K562 (cell line): ENCODE data around the gene SLC39A7. TPM values are rescaled to one million over a fixed set of nuclear protein-coding genes. Genes with fewer than 3 reads are reported as not detected.

Source experiments
- EP300 ChIP-seq: IDR thresholded peaks from 2 replicates; pipeline ENCODE4 v1.6.1; 2012; ENCODE audit warnings: low read length, improper control_type of control experiment
- HDAC1 ChIP-seq, 2 experiments: fragments of 450-650 bp; IDR thresholded peaks; 2 replicates each; pipeline ENCODE4 v1.6.1; 2016 to 2017; ENCODE audit warnings: inconsistent platforms in 1 of 2, mild to moderate bottlenecking in 1 of 2, moderate library complexity in 1 of 2
- NCOA1 ChIP-seq: fragments of 450-650 bp; IDR thresholded peaks from 2 replicates; pipeline ENCODE4 v1.6.1; 2016; ENCODE audit warnings: low read depth
- POLR2A ChIP-seq: fragments of 450-650 bp; conservative IDR thresholded peaks from 2 replicates; pipeline ENCODE4 v1.6.1; 2016
- POLR2B ChIP-seq: fragments of 450-650 bp; IDR thresholded peaks from 2 replicates; pipeline ENCODE4 v1.6.1; 2018; ENCODE audit warnings: low read depth; ENCODE audit not compliant: partially characterized antibody
- PTBP1 ChIP-seq: fragments of 200-400 bp; formaldehyde crosslinking; IDR thresholded peaks from 2 replicates; pipeline ENCODE4 v1.6.1; 2017; ENCODE audit warnings: low read depth, low read length
- RAD51 ChIP-seq: fragments of 450-650 bp; IDR thresholded peaks from 2 replicates; pipeline ENCODE4 v1.7.1; 2016; ENCODE audit warnings: low read depth, mild to moderate bottlenecking, borderline replicate concordance
- RBFOX2 ChIP-seq: fragments of 200-400 bp; formaldehyde crosslinking; IDR thresholded peaks from 2 replicates; pipeline ENCODE4 v1.6.1; 2017; ENCODE audit warnings: low read depth, mild to moderate bottlenecking, low read length, moderate library complexity
- RUNX1 ChIP-seq: sonication (generic); IDR thresholded peaks from 2 replicates; pipeline ENCODE4 v1.6.1; 2016; ENCODE audit warnings: antibody characterized with exemption, low read depth
- U2AF1 ChIP-seq: fragments of 200-400 bp; formaldehyde crosslinking; optimal IDR thresholded peaks from 2 replicates; pipeline ENCODE3; 2017; ENCODE audit warnings: mild to moderate bottlenecking, low read depth, low read length, moderate library complexity
- polyA plus RNA-seq, 8 experiments: library from polyadenylated mRNA; depleted of rRNA in 4 of 8; stranded (reverse) in 5 of 8; unstranded in 3 of 8; fragments of >200 nt; fragmentation: Nextera tagmentation in 2 of 8; fragmentation: Illumina TruSeq in 1 of 8; extraction: Ambion mirVana in 2 of 8; extraction: Trizol in 1 of 8; gene quantifications; 2 replicates each; pipeline versions ENCODE4 v1.2.1 to v1.2.3, GENCODE V29; 2011 to 2014; ENCODE audit warnings: inconsistent platforms in 1 of 8, missing spikeins in 1 of 8
- total RNA-seq, 7 experiments: library from RNA; depleted of rRNA in 6 of 7; stranded (reverse); fragments of >200 nt in 6 of 7; fragmentation: Illumina TruSeq in 2 of 7; extraction: Trizol in 2 of 7; gene quantifications; 2 replicates each; pipeline versions ENCODE4 v1.2.1 to v1.2.3, GENCODE V29; 2011 to 2021; ENCODE audit warnings: low replicate concordance in 1 of 7
- TF ChIP-seq, protein P1 (sequence below), 3 experiments: IDR thresholded peaks in 2 of 3; conservative IDR thresholded peaks in 1 of 3; 2 replicates each; pipeline ENCODE4 v1.5.1; 2011 to 2012; ENCODE audit warnings: low read length in 3 of 3, mild to moderate bottlenecking in 3 of 3, control low read depth in 2 of 3, improper control_type of control experiment in 1 of 3, inconsistent platforms in 1 of 3, low read depth in 1 of 3, mixed read lengths in 1 of 3, moderate library complexity in 1 of 3; ENCODE audit not compliant: insufficient read depth in 2 of 3
- TF ChIP-seq, protein P2 (sequence below): fragments of 250-450 bp; sonication (Bioruptor Pico); IDR thresholded peaks from 2 replicates; pipeline ENCODE4 v1.5.0; 2022; ENCODE audit warnings: mild to moderate bottlenecking

SLC39A7 gene
- total and polyA plus RNA-seq, 9 of the 15 experiments (the other 6 are each of a cell fraction or from before 2014, with no cell fraction given): 21.7 to 169 (median 121) TPM

GRCh38 chr6:33211666-33212422 is 11.2 kb downstream of the SLC39A7 start (continued):
- TF ChIP-seq, protein P1, sequence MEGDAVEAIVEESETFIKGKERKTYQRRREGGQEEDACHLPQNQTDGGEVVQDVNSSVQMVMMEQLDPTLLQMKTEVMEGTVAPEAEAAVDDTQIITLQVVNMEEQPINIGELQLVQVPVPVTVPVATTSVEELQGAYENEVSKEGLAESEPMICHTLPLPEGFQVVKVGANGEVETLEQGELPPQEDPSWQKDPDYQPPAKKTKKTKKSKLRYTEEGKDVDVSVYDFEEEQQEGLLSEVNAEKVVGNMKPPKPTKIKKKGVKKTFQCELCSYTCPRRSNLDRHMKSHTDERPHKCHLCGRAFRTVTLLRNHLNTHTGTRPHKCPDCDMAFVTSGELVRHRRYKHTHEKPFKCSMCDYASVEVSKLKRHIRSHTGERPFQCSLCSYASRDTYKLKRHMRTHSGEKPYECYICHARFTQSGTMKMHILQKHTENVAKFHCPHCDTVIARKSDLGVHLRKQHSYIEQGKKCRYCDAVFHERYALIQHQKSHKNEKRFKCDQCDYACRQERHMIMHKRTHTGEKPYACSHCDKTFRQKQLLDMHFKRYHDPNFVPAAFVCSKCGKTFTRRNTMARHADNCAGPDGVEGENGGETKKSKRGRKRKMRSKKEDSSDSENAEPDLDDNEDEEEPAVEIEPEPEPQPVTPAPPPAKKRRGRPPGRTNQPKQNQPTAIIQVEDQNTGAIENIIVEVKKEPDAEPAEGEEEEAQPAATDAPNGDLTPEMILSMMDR (IDR thresholded peaks at IDR 0.05 in 2 of 3, conservative IDR thresholded peaks at IDR 0.05 in 1 of 3; ENCODE audit: insufficient read depth in 2 of 3, low read depth in 1 of 3, low read length in 3 of 3): peak; percentile 27 to 43 (median 37); a peak in 4 of 6 replicates
- TF ChIP-seq RBFOX2: 0 out of 2 replicates have a peak, but pooled peaks have one; percentile 39
- peak; percentile 36 for TF ChIP-seq POLR2A
- TF ChIP-seq PTBP1: 0 out of 2 replicates have a peak, but pooled peaks have one; percentile 71
- no peak for TF ChIP-seq RUNX1
- TF ChIP-seq, protein P2, sequence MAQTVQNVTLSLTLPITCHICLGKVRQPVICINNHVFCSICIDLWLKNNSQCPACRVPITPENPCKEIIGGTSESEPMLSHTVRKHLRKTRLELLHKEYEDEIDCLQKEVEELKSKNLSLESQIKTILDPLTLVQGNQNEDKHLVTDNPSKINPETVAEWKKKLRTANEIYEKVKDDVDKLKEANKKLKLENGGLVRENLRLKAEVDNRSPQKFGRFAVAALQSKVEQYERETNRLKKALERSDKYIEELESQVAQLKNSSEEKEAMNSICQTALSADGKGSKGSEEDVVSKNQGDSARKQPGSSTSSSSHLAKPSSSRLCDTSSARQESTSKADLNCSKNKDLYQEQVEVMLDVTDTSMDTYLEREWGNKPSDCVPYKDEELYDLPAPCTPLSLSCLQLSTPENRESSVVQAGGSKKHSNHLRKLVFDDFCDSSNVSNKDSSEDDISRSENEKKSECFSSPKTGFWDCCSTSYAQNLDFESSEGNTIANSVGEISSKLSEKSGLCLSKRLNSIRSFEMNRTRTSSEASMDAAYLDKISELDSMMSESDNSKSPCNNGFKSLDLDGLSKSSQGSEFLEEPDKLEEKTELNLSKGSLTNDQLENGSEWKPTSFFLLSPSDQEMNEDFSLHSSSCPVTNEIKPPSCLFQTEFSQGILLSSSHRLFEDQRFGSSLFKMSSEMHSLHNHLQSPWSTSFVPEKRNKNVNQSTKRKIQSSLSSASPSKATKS (CRISPR knock-in tag): no peak
- peak; percentile 26 for TF ChIP-seq POLR2B
- 0 out of 4 replicates have a peak, but pooled peaks of 1 of the 2 experiments have one; percentile 13 for TF ChIP-seq HDAC1 (IDR thresholded peaks at IDR 0.05)
- TF ChIP-seq NCOA1: no peak
- no peak for TF ChIP-seq U2AF1
- TF ChIP-seq EP300: no peak
- no peak for TF ChIP-seq RAD51
